H9 (cell line): ENCODE measurements around the gene RBMS3. TPM values are rescaled to one million over a fixed set of nuclear protein-coding genes. Genes with fewer than 3 reads are reported as not detected.

Experiments used
- DNase-seq: peaks from one replicate; pipeline ENCODE4 v3.0.0-alpha.2; 2017
- H2AFZ ChIP-seq: one replicate; pipeline ENCODE4 v1.6.1; 2013; ENCODE audit warnings: mild to moderate bottlenecking, low read length, control low read depth, moderate library complexity
- H2AK5ac ChIP-seq: 2 replicates; pipeline ENCODE4 v1.6.1; 2013; ENCODE audit warnings: low read length, control low read depth, mixed read lengths; ENCODE audit not compliant: insufficient read length
- H2BK120ac ChIP-seq: one replicate; pipeline ENCODE4 v1.6.1; 2013; ENCODE audit warnings: low read depth, mild to moderate bottlenecking, low read length, control low read depth, inconsistent platforms; ENCODE audit not compliant: poor library complexity, severe bottlenecking
- H2BK12ac ChIP-seq: 2 replicates; pipeline ENCODE4 v1.6.1; 2013; ENCODE audit warnings: low read length, control low read depth, mixed read lengths, low read depth; ENCODE audit not compliant: insufficient read length
- H2BK15ac ChIP-seq: 2 replicates; pipeline ENCODE4 v1.6.1; 2013; ENCODE audit warnings: low read depth, low read length, control low read depth
- H2BK20ac ChIP-seq: one replicate; pipeline ENCODE4 v1.6.1; 2013; ENCODE audit warnings: low read depth, mild to moderate bottlenecking, low read length, control low read depth, inconsistent platforms; ENCODE audit not compliant: poor library complexity, severe bottlenecking
- H2BK5ac ChIP-seq: 2 replicates; pipeline ENCODE4 v1.6.1; 2013; ENCODE audit warnings: low read length, control low read depth, mixed read lengths; ENCODE audit not compliant: insufficient read length
- H3K14ac ChIP-seq: 2 replicates; pipeline ENCODE4 v1.6.1; 2013; ENCODE audit warnings: low read length, control low read depth; ENCODE audit not compliant: insufficient read depth
- H3K18ac ChIP-seq: 2 replicates; pipeline ENCODE4 v1.6.1; 2013; ENCODE audit warnings: low read depth, mild to moderate bottlenecking, mixed read lengths, low read length, control low read depth; ENCODE audit not compliant: insufficient read length
- H3K23ac ChIP-seq: 2 replicates; pipeline ENCODE4 v1.6.1; 2013; ENCODE audit warnings: low read length, control low read depth, mixed read lengths, low read depth; ENCODE audit not compliant: insufficient read length
- H3K23me2 ChIP-seq: 2 replicates; pipeline ENCODE4 v1.6.1; 2013; ENCODE audit warnings: low read depth, mild to moderate bottlenecking, mixed read lengths, low read length, control low read depth; ENCODE audit not compliant: insufficient read length, poor library complexity, severe bottlenecking
- H3K27ac ChIP-seq: 2 replicates; pipeline ENCODE4 v1.5.1; 2013; ENCODE audit warnings: low read length, control low read depth, mixed read lengths, low read depth; ENCODE audit not compliant: insufficient read length
- H3K27me3 ChIP-seq: 2 replicates; pipeline ENCODE4 v1.6.1; 2013; ENCODE audit warnings: low read length, control low read depth, inconsistent platforms; ENCODE audit not compliant: insufficient read depth
- H3K4ac ChIP-seq: 2 replicates; pipeline ENCODE4 v1.6.1; 2013; ENCODE audit warnings: low read depth, mild to moderate bottlenecking, control low read depth, inconsistent platforms, low read length, moderate library complexity
- H3K4me1 ChIP-seq: 2 replicates; pipeline ENCODE4 v1.6.1; 2013; ENCODE audit warnings: low read length, control low read depth, inconsistent platforms; ENCODE audit not compliant: insufficient read depth
- H3K4me2 ChIP-seq: 2 replicates; pipeline ENCODE4 v1.6.1; 2013; ENCODE audit warnings: low read length, control low read depth, mixed read lengths; ENCODE audit not compliant: insufficient read length, insufficient read depth
- H3K56ac ChIP-seq: 2 replicates; pipeline ENCODE4 v1.6.1; 2013; ENCODE audit warnings: low read depth, mild to moderate bottlenecking, mixed read lengths, low read length, control low read depth; ENCODE audit not compliant: insufficient read length
- H3K79me1 ChIP-seq: 2 replicates; pipeline ENCODE4 v1.6.1; 2013; ENCODE audit warnings: low read depth, mild to moderate bottlenecking, moderate library complexity, low read length, control low read depth, inconsistent platforms; ENCODE audit not compliant: insufficient read depth, poor library complexity, severe bottlenecking
- H3K79me2 ChIP-seq: 2 replicates; pipeline ENCODE4 v1.6.1; 2013; ENCODE audit warnings: low read length, control low read depth, inconsistent platforms; ENCODE audit not compliant: insufficient read depth
- H3K9ac ChIP-seq: 2 replicates; pipeline ENCODE4 v1.6.1; 2013; ENCODE audit warnings: low read length, control low read depth, mixed read lengths; ENCODE audit not compliant: insufficient read length; ENCODE audit errors: extremely low read depth
- H3K9me3 ChIP-seq: one replicate; pipeline ENCODE4 v1.6.1; 2013; ENCODE audit warnings: low read depth, low read length, inconsistent platforms; ENCODE audit not compliant: control insufficient read depth
- H3T11ph ChIP-seq: one replicate; pipeline ENCODE4 v1.6.1; 2013; ENCODE audit warnings: mild to moderate bottlenecking, low read length, control low read depth, inconsistent platforms
- H4K20me1 ChIP-seq: one replicate; pipeline ENCODE4 v1.6.1; 2013; ENCODE audit not compliant: control insufficient read depth, insufficient read length, insufficient read depth
- H4K5ac ChIP-seq: 2 replicates; pipeline ENCODE4 v1.6.1; 2013; ENCODE audit warnings: low read depth, mild to moderate bottlenecking, mixed read lengths, low read length, control low read depth; ENCODE audit not compliant: insufficient read length
- H4K8ac ChIP-seq: replicated peaks from 2 replicates; pipeline ENCODE4 v1.6.1; 2013; ENCODE audit warnings: low read length, control low read depth, mixed read lengths, low read depth; ENCODE audit not compliant: insufficient read length
- H4K91ac ChIP-seq: 2 replicates; pipeline ENCODE4 v1.6.1; 2013; ENCODE audit warnings: low read depth, mild to moderate bottlenecking, moderate library complexity, mixed read lengths, low read length, control low read depth; ENCODE audit not compliant: insufficient read length
- H3K27ac Mint-ChIP-seq, 3 experiments: 2 replicates in 2 of 3; 3 replicates in 1 of 3; pipeline ENCODE4 v1.8.0; 2020 to 2021; ENCODE audit warnings: mixed read lengths in 3 of 3, mild to moderate bottlenecking in 1 of 3, moderate library complexity in 1 of 3
- H3K27me3 Mint-ChIP-seq: 2 replicates; pipeline ENCODE4 v1.8.0; 2021; ENCODE audit warnings: low read depth, mild to moderate bottlenecking, moderate library complexity, mixed read lengths
- H3K36me3 Mint-ChIP-seq, 3 experiments: 2 replicates in 2 of 3; 3 replicates in 1 of 3; pipeline ENCODE4 v1.8.0; 2020 to 2021; ENCODE audit warnings: low read depth in 3 of 3, mixed read lengths in 3 of 3; ENCODE audit not compliant: insufficient read depth in 1 of 3
- H3K4me1 Mint-ChIP-seq, 2 experiments: 2 replicates each; pipeline ENCODE4 v1.8.0; 2020; ENCODE audit warnings: mixed read lengths in 2 of 2
- H3K4me3 Mint-ChIP-seq, 2 experiments: 2 replicates in 1 of 2; 3 replicates in 1 of 2; pipeline ENCODE4 v1.8.0; 2020 to 2021; ENCODE audit warnings: mild to moderate bottlenecking in 2 of 2, mixed read lengths in 2 of 2, moderate library complexity in 1 of 2
- H3K9me3 Mint-ChIP-seq, 2 experiments: 2 replicates in 1 of 2; 3 replicates in 1 of 2; pipeline ENCODE4 v1.8.0; 2020; ENCODE audit warnings: mild to moderate bottlenecking in 2 of 2, mixed read lengths in 2 of 2, moderate library complexity in 1 of 2
- WGBS: extraction: QIAGEN DNeasy Blood & Tissue Kit; methylation state at CpG from one replicate; pipeline ENCODE4 v1.1.7; 2013; ENCODE audit warnings: missing lambda C conversion rate, low lambda C conversion rate, mixed read lengths; ENCODE audit not compliant: insufficient read length; ENCODE audit errors: extremely low coverage; 5-methylcytosine and 5-hydroxymethylcytosine counted together
- total RNA-seq: library from RNA; stranded (reverse); gene quantifications from 2 replicates; pipeline ENCODE4 v1.2.1, GENCODE V29; 2021
- TF ChIP-seq, protein P1 (sequence below): fragments of 200-600 bp; sonication (generic); conservative IDR thresholded peaks from 3 replicates; pipeline ENCODE4 v1.8.0; 2021; ENCODE audit warnings: antibody characterized with exemption, mild to moderate bottlenecking

Gene RBMS3
- total RNA-seq, 1 experiment from 2014 or later: 8.1 TPM

GRCh38 chr3:29973763-29974162 lies 692.9 kb downstream of the RBMS3 start:
- Histone ChIP-seq H3K4me1 (peaks cover 3% of the 10 kb centered on the region; the same call in 1 of the 2 replicates), H3K79me2 (no peaks in the 10 kb centered on the region), H3K23ac (no peak overlapping the region), H2BK12ac (no peak overlapping the region), H3K56ac (no peak overlapping the region), H2BK20ac (no peak overlapping the region), H3K18ac (no peak overlapping the region), H3T11ph (no peak overlapping the region), H4K8ac (no peak overlapping the region), H2AK5ac (peak overlapping the region; percentile 87), H3K23me2 (no peaks in the 10 kb centered on the region), H3K4ac (no peak overlapping the region), H3K4me2 (no peak overlapping the region), H2BK120ac (peak overlapping the region; percentile 84), H3K27ac (no peak overlapping the region), H2BK5ac (no peak overlapping the region), H2BK15ac (no peak overlapping the region), H3K9ac (no peak overlapping the region), H2AFZ (no peak overlapping the region), H4K5ac (no peak overlapping the region), H3K79me1 (no peaks in the 10 kb centered on the region), H3K14ac (no peak overlapping the region), H3K9me3 (peaks cover 7% of the 10 kb centered on the region), H4K20me1 (no peaks in the 10 kb centered on the region), H4K91ac (no peak overlapping the region), H3K27me3 (no peaks in the 10 kb centered on the region)
- Mint-ChIP-seq H3K9me3 (peaks cover 10 to 14% of the 10 kb centered on the region in 2 experiments), H3K27me3 (no peaks in the 10 kb centered on the region), H3K27ac (peak overlapping the region in 1 of 3 experiments; percentile 0; a peak in 2 of 7 replicates), H3K36me3 (peaks cover 10 to 16% (median 13%) of the 10 kb centered on the region in 3 experiments), H3K4me1 (peaks cover 31 to 35% of the 10 kb centered on the region in 2 experiments), H3K4me3 (no peak overlapping the region)
- WGBS: no CpG with 5 or more reads among the region's 1 CpG
- TF ChIP-seq, protein P1, sequence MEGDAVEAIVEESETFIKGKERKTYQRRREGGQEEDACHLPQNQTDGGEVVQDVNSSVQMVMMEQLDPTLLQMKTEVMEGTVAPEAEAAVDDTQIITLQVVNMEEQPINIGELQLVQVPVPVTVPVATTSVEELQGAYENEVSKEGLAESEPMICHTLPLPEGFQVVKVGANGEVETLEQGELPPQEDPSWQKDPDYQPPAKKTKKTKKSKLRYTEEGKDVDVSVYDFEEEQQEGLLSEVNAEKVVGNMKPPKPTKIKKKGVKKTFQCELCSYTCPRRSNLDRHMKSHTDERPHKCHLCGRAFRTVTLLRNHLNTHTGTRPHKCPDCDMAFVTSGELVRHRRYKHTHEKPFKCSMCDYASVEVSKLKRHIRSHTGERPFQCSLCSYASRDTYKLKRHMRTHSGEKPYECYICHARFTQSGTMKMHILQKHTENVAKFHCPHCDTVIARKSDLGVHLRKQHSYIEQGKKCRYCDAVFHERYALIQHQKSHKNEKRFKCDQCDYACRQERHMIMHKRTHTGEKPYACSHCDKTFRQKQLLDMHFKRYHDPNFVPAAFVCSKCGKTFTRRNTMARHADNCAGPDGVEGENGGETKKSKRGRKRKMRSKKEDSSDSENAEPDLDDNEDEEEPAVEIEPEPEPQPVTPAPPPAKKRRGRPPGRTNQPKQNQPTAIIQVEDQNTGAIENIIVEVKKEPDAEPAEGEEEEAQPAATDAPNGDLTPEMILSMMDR: no peak
- no peak for DNase-seq
